GM23338 (cell line): ENCODE measurements around the gene PCTP. TPM values are rescaled to one million over a fixed set of nuclear protein-coding genes. Genes with fewer than 3 reads are reported as not detected.

Experiments used
- ATAC-seq: fragments of 200-7000 bp; cut with Tn5 transposase; 3 replicates; pipeline ENCODE4 v1.9.1; 2020
- DNase-seq: peaks from one replicate; pipeline ENCODE4 v3.0.0-alpha.2; 2015; ENCODE audit warnings: low spot score
- H2AFZ ChIP-seq: fragments of 200-600 bp; sonication (generic); 2 replicates; pipeline ENCODE4 v1.8.0; 2016; ENCODE audit warnings: antibody characterized with exemption, mild to moderate bottlenecking, moderate library complexity
- H3F3A ChIP-seq: fragments of 200-600 bp; sonication (generic); replicated peaks from 2 replicates; pipeline ENCODE4 v1.8.0; 2017; ENCODE audit warnings: antibody characterized with exemption, mixed run types, low read depth
- H3K27ac ChIP-seq: fragments of 200-600 bp; sonication (generic); 2 replicates; pipeline ENCODE4 v1.6.1; 2016; ENCODE audit warnings: low read depth
- H3K27me3 ChIP-seq: fragments of 200-600 bp; sonication (generic); 2 replicates; pipeline ENCODE4 v1.8.0; 2016; ENCODE audit warnings: mild to moderate bottlenecking, mixed run types, moderate library complexity; ENCODE audit not compliant: insufficient read depth
- H3K36me3 ChIP-seq: fragments of 200-600 bp; sonication (generic); 2 replicates; pipeline ENCODE4 v1.8.0; 2016; ENCODE audit warnings: mild to moderate bottlenecking; ENCODE audit not compliant: insufficient read depth
- H3K4me1 ChIP-seq: fragments of 200-600 bp; sonication (generic); 2 replicates; pipeline ENCODE4 v1.8.0; 2016; ENCODE audit warnings: mild to moderate bottlenecking, moderate library complexity; ENCODE audit not compliant: insufficient read depth
- H3K4me2 ChIP-seq: fragments of 200-600 bp; sonication (generic); 2 replicates; pipeline ENCODE4 v1.7.1; 2017; ENCODE audit warnings: mixed run types
- H3K4me3 ChIP-seq: fragments of 200-600 bp; sonication (generic); 2 replicates; pipeline ENCODE4 v1.6.1; 2016; ENCODE audit warnings: mixed run types
- H3K79me2 ChIP-seq: fragments of 200-600 bp; sonication (generic); replicated peaks from 2 replicates; pipeline ENCODE4 v1.8.0; 2017; ENCODE audit warnings: mild to moderate bottlenecking; ENCODE audit not compliant: insufficient read depth
- H3K9me2 ChIP-seq: fragments of 200-600 bp; sonication (generic); 2 replicates; pipeline ENCODE4 v1.8.0; 2017; ENCODE audit not compliant: insufficient read depth
- H4K20me1 ChIP-seq: fragments of 200-600 bp; sonication (generic); replicated peaks from 2 replicates; pipeline ENCODE4 v1.8.0; 2017; ENCODE audit warnings: mild to moderate bottlenecking; ENCODE audit not compliant: insufficient read depth
- H3K27ac Mint-ChIP-seq: 2 replicates; pipeline ENCODE4 v1.8.0; 2020; ENCODE audit warnings: inconsistent platforms, mild to moderate bottlenecking, moderate library complexity, mixed read lengths
- H3K27me3 Mint-ChIP-seq: 3 replicates; pipeline ENCODE4 v1.8.0; 2022; ENCODE audit warnings: low read depth, mild to moderate bottlenecking, moderate library complexity, mixed read lengths, inconsistent platforms; ENCODE audit not compliant: insufficient read depth, poor library complexity
- H3K36me3 Mint-ChIP-seq: 3 replicates; pipeline ENCODE4 v1.8.0; 2021; ENCODE audit warnings: low read depth, mild to moderate bottlenecking, inconsistent platforms, moderate library complexity, mixed read lengths
- H3K4me1 Mint-ChIP-seq: 3 replicates; pipeline ENCODE4 v1.8.0; 2020; ENCODE audit warnings: mild to moderate bottlenecking, inconsistent platforms, mixed read lengths
- H3K4me3 Mint-ChIP-seq: 3 replicates; pipeline ENCODE4 v1.8.0; 2021; ENCODE audit warnings: moderate library complexity, mild to moderate bottlenecking, inconsistent platforms, mixed read lengths
- H3K9me3 Mint-ChIP-seq: 3 replicates; pipeline ENCODE4 v1.8.0; 2020; ENCODE audit warnings: moderate library complexity, mild to moderate bottlenecking, inconsistent platforms, mixed read lengths
- POLR2AphosphoS5 ChIP-seq: IDR thresholded peaks from 2 replicates; pipeline ENCODE4 v1.6.1; 2016; ENCODE audit warnings: antibody characterized with exemption, low read depth
- ZNF331 ChIP-seq: fragments of 250-450 bp; sonication (Bioruptor Pico); IDR thresholded peaks from 2 replicates; pipeline ENCODE4 v1.5.0; 2020; ENCODE audit warnings: low read depth, mild to moderate bottlenecking, moderate library complexity
- polyA plus RNA-seq: library from polyadenylated mRNA; unstranded; fragments of >200 nt; fragmentation: Nextera tagmentation; extraction: Ambion mirVana; gene quantifications from 2 replicates; pipeline ENCODE4 v1.2.1, GENCODE V29; 2016
- total RNA-seq: library from RNA; depleted of rRNA; stranded (reverse); fragments of >200 nt; shearing (Covaris generic); gene quantifications from 2 replicates; pipeline ENCODE4 v1.2.3, GENCODE V29; 2014
- TF ChIP-seq, protein P1 (sequence below): fragments of 250-450 bp; sonication (Bioruptor Pico); IDR thresholded peaks from 2 replicates; pipeline ENCODE4 v1.5.0; 2020; ENCODE audit warnings: mild to moderate bottlenecking, moderate library complexity

The PCTP gene
- total and polyA plus RNA-seq, 2 experiments from 2014 or later: 6.4 to 12.3 TPM

DNA sequence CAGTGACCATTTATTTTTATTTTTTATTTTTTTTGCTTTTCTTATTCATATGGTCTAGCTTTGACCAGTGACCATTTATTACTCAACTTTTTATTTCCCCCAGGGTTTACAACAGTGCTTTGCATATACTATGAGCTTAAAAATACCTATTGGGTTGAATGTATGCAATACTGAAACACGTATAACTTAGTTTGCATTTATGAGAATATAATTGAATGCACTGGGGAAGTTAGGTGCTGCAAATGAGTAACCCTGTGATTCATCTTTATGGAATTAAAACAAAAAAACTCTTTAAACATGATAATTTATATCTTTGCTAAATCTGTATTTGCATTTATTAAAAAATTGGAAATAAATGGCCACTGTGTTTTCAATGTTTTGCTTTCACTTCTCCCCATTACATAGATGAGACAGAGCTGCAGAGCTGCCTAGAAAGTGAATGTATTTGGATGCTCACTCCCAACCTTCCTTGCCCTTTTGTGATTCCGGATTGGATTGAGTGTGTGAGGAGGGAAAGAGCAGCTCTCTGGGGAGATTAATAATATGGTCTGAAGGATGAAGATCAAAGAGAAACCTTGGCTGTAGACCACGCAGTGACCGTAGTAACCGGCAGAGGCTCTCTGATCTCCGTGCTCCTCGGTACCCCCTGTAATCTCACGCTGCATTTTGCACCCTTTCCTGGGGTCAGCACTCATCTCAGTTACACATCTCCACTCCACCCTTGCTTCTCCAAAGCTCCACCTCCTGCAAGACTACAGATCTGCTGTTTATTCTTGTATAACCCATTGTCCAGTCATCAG lies 42.5 kb upstream of the PCTP start:
- no peaks in the 10 kb centered on the region for H3K9me3 Mint-ChIP-seq

More for the DNA sequence above, 42.5 kb upstream of the PCTP start:
- TF ChIP-seq ZNF331 (CRISPR knock-in tag): no peak
- TF ChIP-seq POLR2AphosphoS5: no peak
- TF ChIP-seq, protein P1, sequence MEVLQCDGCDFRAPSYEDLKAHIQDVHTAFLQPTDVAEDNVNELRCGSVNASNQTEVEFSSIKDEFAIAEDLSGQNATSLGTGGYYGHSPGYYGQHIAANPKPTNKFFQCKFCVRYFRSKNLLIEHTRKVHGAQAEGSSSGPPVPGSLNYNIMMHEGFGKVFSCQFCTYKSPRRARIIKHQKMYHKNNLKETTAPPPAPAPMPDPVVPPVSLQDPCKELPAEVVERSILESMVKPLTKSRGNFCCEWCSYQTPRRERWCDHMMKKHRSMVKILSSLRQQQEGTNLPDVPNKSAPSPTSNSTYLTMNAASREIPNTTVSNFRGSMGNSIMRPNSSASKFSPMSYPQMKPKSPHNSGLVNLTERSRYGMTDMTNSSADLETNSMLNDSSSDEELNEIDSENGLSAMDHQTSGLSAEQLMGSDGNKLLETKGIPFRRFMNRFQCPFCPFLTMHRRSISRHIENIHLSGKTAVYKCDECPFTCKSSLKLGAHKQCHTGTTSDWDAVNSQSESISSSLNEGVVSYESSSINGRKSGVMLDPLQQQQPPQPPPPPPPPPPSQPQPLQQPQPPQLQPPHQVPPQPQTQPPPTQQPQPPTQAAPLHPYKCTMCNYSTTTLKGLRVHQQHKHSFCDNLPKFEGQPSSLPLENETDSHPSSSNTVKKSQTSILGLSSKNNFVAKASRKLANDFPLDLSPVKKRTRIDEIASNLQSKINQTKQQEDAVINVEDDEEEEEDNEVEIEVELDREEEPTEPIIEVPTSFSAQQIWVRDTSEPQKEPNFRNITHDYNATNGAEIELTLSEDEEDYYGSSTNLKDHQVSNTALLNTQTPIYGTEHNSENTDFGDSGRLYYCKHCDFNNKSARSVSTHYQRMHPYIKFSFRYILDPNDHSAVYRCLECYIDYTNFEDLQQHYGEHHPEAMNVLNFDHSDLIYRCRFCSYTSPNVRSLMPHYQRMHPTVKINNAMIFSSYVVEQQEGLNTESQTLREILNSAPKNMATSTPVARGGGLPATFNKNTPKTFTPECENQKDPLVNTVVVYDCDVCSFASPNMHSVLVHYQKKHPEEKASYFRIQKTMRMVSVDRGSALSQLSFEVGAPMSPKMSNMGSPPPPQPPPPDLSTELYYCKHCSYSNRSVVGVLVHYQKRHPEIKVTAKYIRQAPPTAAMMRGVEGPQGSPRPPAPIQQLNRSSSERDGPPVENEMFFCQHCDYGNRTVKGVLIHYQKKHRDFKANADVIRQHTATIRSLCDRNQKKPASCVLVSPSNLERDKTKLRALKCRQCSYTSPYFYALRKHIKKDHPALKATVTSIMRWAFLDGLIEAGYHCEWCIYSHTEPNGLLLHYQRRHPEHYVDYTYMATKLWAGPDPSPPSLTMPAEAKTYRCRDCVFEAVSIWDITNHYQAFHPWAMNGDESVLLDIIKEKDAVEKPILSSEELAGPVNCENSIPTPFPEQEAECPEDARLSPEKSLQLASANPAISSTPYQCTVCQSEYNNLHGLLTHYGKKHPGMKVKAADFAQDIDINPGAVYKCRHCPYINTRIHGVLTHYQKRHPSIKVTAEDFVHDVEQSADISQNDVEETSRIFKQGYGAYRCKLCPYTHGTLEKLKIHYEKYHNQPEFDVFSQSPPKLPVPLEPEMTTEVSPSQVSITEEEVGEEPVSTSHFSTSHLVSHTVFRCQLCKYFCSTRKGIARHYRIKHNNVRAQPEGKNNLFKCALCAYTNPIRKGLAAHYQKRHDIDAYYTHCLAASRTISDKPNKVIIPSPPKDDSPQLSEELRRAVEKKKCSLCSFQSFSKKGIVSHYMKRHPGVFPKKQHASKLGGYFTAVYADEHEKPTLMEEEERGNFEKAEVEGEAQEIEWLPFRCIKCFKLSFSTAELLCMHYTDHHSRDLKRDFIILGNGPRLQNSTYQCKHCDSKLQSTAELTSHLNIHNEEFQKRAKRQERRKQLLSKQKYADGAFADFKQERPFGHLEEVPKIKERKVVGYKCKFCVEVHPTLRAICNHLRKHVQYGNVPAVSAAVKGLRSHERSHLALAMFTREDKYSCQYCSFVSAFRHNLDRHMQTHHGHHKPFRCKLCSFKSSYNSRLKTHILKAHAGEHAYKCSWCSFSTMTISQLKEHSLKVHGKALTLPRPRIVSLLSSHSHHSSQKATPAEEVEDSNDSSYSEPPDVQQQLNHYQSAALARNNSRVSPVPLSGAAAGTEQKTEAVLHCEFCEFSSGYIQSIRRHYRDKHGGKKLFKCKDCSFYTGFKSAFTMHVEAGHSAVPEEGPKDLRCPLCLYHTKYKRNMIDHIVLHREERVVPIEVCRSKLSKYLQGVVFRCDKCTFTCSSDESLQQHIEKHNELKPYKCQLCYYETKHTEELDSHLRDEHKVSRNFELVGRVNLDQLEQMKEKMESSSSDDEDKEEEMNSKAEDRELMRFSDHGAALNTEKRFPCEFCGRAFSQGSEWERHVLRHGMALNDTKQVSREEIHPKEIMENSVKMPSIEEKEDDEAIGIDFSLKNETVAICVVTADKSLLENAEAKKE: no peak
- H3K4me2 ChIP-seq: no peak overlapping the region; the same call in 1 of the 2 replicates
- no peaks in the 10 kb centered on the region; the same call in 1 of the 2 replicates for H3K9me2 ChIP-seq
- no peaks in the 10 kb centered on the region for H3K79me2 ChIP-seq
- no peak overlapping the region for H3K27ac ChIP-seq
- no peaks in the 10 kb centered on the region for H4K20me1 ChIP-seq
- H3K4me3 ChIP-seq: no peak overlapping the region
- 0 out of 2 replicates have a peak overlapping the region, but pooled peaks have one; percentile 25 for H2AFZ ChIP-seq
- no peaks in the 10 kb centered on the region for H3K27me3 ChIP-seq
- ATAC-seq (no peak), DNase-seq (no peak)
- H3F3A ChIP-seq: no peaks in the 10 kb centered on the region
- H3K27me3 Mint-ChIP-seq: no peaks in the 10 kb centered on the region
- peaks cover 23% of the 10 kb centered on the region for H3K4me1 Mint-ChIP-seq
- no peaks in the 10 kb centered on the region for H3K36me3 Mint-ChIP-seq
- no peak overlapping the region for H3K27ac Mint-ChIP-seq
- H3K36me3 ChIP-seq: no peaks in the 10 kb centered on the region
- H3K4me3 Mint-ChIP-seq: no peak overlapping the region
- peaks cover 12% of the 10 kb centered on the region for H3K4me1 ChIP-seq
